Keratinocyte (primary cell): ENCODE data around the gene TMEM184A. TPM values are rescaled to one million over a fixed set of nuclear protein-coding genes. Genes with fewer than 3 reads are reported as not detected.

Experiments
- DNase-seq: peaks from one replicate; pipeline ENCODE4 v3.0.0-alpha.2; 2011; ENCODE audit warnings: low read depth, missing footprints, low spot score
- FAIRE-seq: peaks from 2 replicates; lab custom pipeline; 2011; peaks lifted over from hg19 to GRCh38; lab: Jason Lieb, UNC
- H2AFZ ChIP-seq: 2 replicates; pipeline ENCODE4 v1.6.0; 2012; ENCODE audit warnings: low read length, control low read depth, inconsistent platforms; ENCODE audit not compliant: control insufficient read depth
- H3K27ac ChIP-seq: 2 replicates; pipeline ENCODE4 v1.5.1; 2011; ENCODE audit warnings: low read length; ENCODE audit not compliant: control insufficient read depth, insufficient read depth
- H3K27me3 ChIP-seq: 3 replicates; pipeline ENCODE4 v1.6.0; 2011; ENCODE audit warnings: low read length; ENCODE audit not compliant: control insufficient read depth, insufficient read depth; ENCODE audit errors: extremely low read depth
- H3K36me3 ChIP-seq, 2 experiments: 2 replicates in 1 of 2; 3 replicates in 1 of 2; pipeline ENCODE4 v1.5.1; 2011; ENCODE audit warnings: low read length in 2 of 2, mild to moderate bottlenecking in 1 of 2; ENCODE audit not compliant: control insufficient read depth in 2 of 2, insufficient read depth in 2 of 2; ENCODE audit errors: extremely low read depth in 1 of 2
- H3K4me1 ChIP-seq: 3 replicates; pipeline ENCODE4 v1.5.1; 2011; ENCODE audit warnings: low read length; ENCODE audit not compliant: control insufficient read depth, insufficient read depth; ENCODE audit errors: extremely low read depth
- H3K4me2 ChIP-seq: 3 replicates; pipeline ENCODE4 v1.6.0; 2011; ENCODE audit warnings: low read depth, low read length; ENCODE audit not compliant: control insufficient read depth, insufficient read depth; ENCODE audit errors: extremely low read depth
- H3K4me3 ChIP-seq, 3 experiments: fragments of 200-600 bp in 1 of 3; sonication (generic) in 1 of 3; 2 replicates in 2 of 3; 3 replicates in 1 of 3; pipeline ENCODE4 v1.5.1; 2011 to 2016; ENCODE audit warnings: low read length in 3 of 3, mild to moderate bottlenecking in 3 of 3, control low read depth in 2 of 3, inconsistent platforms in 1 of 3, low read depth in 1 of 3, mixed read lengths in 1 of 3, mixed run types in 1 of 3, moderate library complexity in 1 of 3; ENCODE audit not compliant: control insufficient read depth in 2 of 3, insufficient read depth in 2 of 3; ENCODE audit errors: extremely low read depth in 1 of 3
- H3K79me2 ChIP-seq: 2 replicates; pipeline ENCODE4 v1.6.0; 2012; ENCODE audit warnings: low read length; ENCODE audit not compliant: control insufficient read depth, insufficient read depth
- H3K9ac ChIP-seq: 3 replicates; pipeline ENCODE4 v1.6.0; 2011; ENCODE audit warnings: low read length; ENCODE audit not compliant: control insufficient read depth, insufficient read depth; ENCODE audit errors: extremely low read depth
- H3K9me1 ChIP-seq: 3 replicates; pipeline ENCODE4 v1.6.0; 2011; ENCODE audit warnings: low read length; ENCODE audit not compliant: control insufficient read depth, insufficient read depth; ENCODE audit errors: extremely low read depth
- H3K9me3 ChIP-seq: 2 replicates; pipeline ENCODE4 v1.5.1; 2012; ENCODE audit warnings: low read depth, low read length; ENCODE audit not compliant: control insufficient read depth
- H4K20me1 ChIP-seq: 3 replicates; pipeline ENCODE4 v1.6.0; 2011; ENCODE audit warnings: low read length; ENCODE audit not compliant: control insufficient read depth, insufficient read depth; ENCODE audit errors: extremely low read depth
- EZH2 ChIP-seq: IDR thresholded peaks from one replicate; pipeline ENCODE4 v1.6.1; 2012; ENCODE audit warnings: inconsistent platforms, mild to moderate bottlenecking, low read length, moderate library complexity
- dilution Hi-C: fragments of 300-500 bp; cut with MboI; formaldehyde crosslinking; loops from one replicate; pipeline ENCODE4 v1.7.0; 2020; ENCODE audit warnings: low sequenced_read_pairs; ENCODE audit not compliant: extremely low pct_ligation_motif_present
- polyA plus RNA-seq, 5 experiments: library from polyadenylated mRNA; depleted of rRNA in 3 of 5; stranded (reverse) in 3 of 5; stranded (forward) in 1 of 5; unstranded in 1 of 5; fragments of >200 nt; gene quantifications; 1 replicate in 1 of 5; 2 replicates in 3 of 5; 3 replicates in 1 of 5; pipeline versions ENCODE4 v1.2.1 to v1.2.3, GENCODE V29; 2011 to 2012; ENCODE audit warnings: missing spikeins in 2 of 5, low read depth in 1 of 5, low replicate concordance in 1 of 5
- TF ChIP-seq, protein P1 (sequence below), 3 experiments: IDR thresholded peaks in 1 of 3; conservative IDR thresholded peaks in 1 of 3; optimal IDR thresholded peaks in 1 of 3; 2 replicates in 2 of 3; 3 replicates in 1 of 3; pipeline versions ENCODE3 to v1.5.1; 2011; ENCODE audit warnings: low read length in 3 of 3, mild to moderate bottlenecking in 3 of 3, moderate library complexity in 2 of 3, control low read depth in 1 of 3, inconsistent platforms in 1 of 3; ENCODE audit not compliant: insufficient read depth in 2 of 3; ENCODE audit errors: extremely low read depth in 1 of 3

The TMEM184A gene
- polyA plus RNA-seq, 1 donor (not counting 4 experiments of a cell fraction or from before 2014, with no cell fraction given) = 2.9 TPM

DNA sequence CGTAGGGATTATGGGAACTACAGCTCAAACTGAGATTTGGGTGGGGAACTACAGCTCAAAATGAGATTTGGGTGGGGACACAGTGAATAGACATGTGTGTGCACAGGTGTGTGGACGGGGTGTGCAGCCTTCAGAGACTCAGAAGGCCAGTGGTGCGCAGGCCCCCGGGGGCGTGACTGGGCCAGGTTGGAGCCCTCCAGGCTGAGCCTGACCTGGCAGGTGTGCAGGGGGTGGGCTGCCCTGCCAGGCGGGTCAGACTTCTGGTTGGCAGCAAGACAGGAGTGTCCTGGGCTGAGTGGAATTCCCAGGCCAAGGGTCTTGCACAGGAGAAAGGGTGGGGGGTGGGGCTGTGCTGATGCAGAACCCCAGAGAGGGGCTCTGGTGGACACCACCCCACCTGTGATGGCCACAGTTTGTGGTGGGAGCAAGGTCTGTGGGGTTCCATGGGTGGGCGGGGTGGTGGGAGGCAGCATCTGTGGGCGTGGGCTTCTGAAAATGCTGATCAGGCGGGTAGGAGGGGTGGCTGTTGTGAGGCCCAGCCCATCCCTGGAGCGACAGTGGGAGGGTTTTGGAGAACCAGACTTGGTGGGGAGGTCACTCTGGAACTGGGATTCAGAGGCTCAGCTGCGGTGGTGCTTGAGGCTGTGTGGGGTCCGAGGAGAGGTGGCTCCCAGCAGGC, 43.1 kb upstream of the TMEM184A start:
- H3K27ac ChIP-seq = no peak overlapping the region
- DNase-seq (no peak), FAIRE-seq (no peak)
- TF ChIP-seq, protein P1, sequence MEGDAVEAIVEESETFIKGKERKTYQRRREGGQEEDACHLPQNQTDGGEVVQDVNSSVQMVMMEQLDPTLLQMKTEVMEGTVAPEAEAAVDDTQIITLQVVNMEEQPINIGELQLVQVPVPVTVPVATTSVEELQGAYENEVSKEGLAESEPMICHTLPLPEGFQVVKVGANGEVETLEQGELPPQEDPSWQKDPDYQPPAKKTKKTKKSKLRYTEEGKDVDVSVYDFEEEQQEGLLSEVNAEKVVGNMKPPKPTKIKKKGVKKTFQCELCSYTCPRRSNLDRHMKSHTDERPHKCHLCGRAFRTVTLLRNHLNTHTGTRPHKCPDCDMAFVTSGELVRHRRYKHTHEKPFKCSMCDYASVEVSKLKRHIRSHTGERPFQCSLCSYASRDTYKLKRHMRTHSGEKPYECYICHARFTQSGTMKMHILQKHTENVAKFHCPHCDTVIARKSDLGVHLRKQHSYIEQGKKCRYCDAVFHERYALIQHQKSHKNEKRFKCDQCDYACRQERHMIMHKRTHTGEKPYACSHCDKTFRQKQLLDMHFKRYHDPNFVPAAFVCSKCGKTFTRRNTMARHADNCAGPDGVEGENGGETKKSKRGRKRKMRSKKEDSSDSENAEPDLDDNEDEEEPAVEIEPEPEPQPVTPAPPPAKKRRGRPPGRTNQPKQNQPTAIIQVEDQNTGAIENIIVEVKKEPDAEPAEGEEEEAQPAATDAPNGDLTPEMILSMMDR (optimal IDR thresholded peaks at IDR 0.05 in 1 of 3, IDR thresholded peaks at IDR 0.05 in 1 of 3, conservative IDR thresholded peaks at IDR 0.05 in 1 of 3; ENCODE audit: extremely low read depth in 1 of 3, insufficient read depth in 2 of 3, low read length in 3 of 3) = no peak
- TF ChIP-seq EZH2 = no peak
- no peaks in the 10 kb centered on the region for H3K36me3 ChIP-seq
- dilution Hi-C loops = no loop called here
- H3K4me2 ChIP-seq = no peak overlapping the region
- peaks cover 9% of the 10 kb centered on the region for H3K27me3 ChIP-seq
- no peaks in the 10 kb centered on the region for H3K4me1 ChIP-seq
- H3K9me1 ChIP-seq = no peaks in the 10 kb centered on the region
- H3K4me3 ChIP-seq = no peak overlapping the region
- no peaks in the 10 kb centered on the region for H3K9me3 ChIP-seq
- H3K79me2 ChIP-seq = no peaks in the 10 kb centered on the region
- no peak overlapping the region for H2AFZ ChIP-seq
- peaks cover 2% of the 10 kb centered on the region for H4K20me1 ChIP-seq
- H3K9ac ChIP-seq = no peak overlapping the region

DNA sequence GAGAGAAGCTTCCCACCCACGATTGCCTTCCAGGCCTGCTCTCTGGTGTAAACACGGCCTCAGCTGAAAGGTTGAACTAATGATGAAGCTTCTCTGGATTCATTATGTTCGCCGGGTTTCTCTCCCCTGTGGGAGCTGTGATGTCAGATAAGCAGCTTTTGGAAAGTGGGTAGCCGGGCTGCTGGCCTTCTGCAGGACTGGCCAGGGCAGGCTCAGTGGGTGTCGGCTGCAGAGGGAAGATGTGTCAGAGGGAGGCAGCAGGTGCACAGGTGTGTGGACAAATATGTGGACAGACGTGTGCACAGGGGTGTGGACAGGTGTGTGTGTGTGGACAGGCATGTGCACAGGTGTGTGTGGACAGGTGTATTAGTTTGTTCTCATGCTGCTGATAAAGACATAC, 42.3 kb upstream of the TMEM184A start:
- TF ChIP-seq, protein P1 (optimal IDR thresholded peaks at IDR 0.05 in 1 of 3, IDR thresholded peaks at IDR 0.05 in 1 of 3, conservative IDR thresholded peaks at IDR 0.05 in 1 of 3; ENCODE audit: extremely low read depth in 1 of 3, insufficient read depth in 2 of 3, low read length in 3 of 3) = no peak
- no peak for TF ChIP-seq EZH2
- H3K9me1 ChIP-seq = no peaks in the 10 kb centered on the region
- no peaks in the 10 kb centered on the region for H3K36me3 ChIP-seq
- no peaks in the 10 kb centered on the region for H3K4me1 ChIP-seq
- H3K79me2 ChIP-seq = no peaks in the 10 kb centered on the region
- H3K4me2 ChIP-seq = no peak overlapping the region
- dilution Hi-C loops = no loop called here
- no peak overlapping the region for H2AFZ ChIP-seq
- peaks cover 2% of the 10 kb centered on the region for H4K20me1 ChIP-seq
- H3K9ac ChIP-seq = no peak overlapping the region
- no peaks in the 10 kb centered on the region for H3K9me3 ChIP-seq
- no peak overlapping the region for H3K27ac ChIP-seq
- FAIRE-seq (no peak), DNase-seq (no peak)
- H3K4me3 ChIP-seq = no peak overlapping the region
- H3K27me3 ChIP-seq = peaks cover 10% of the 10 kb centered on the region
